GM18868 (cell line): ENCODE measurements around the gene TEX50.
"Not testable (repeated sequence)": the region's sequence is repeated elsewhere in the genome, so short reads cannot be mapped to it uniquely, and the experiment has no call there.

Source experiments
- ATAC-seq: cut with Tn5 transposase; IDR thresholded peaks from one replicate; pipeline ENCODE4 v1.9.1; 2021; ENCODE audit warnings: mild to moderate bottlenecking, moderate library complexity; ENCODE audit not compliant: unreplicated experiment

The TEX50 gene

GRCh38 chr1:173661763-173662162 lies 26.6 kb downstream of the TEX50 start:
- no peak for ATAC-seq

GRCh38 chr1:173663159-173663558 lies 28.0 kb downstream of the TEX50 start:
- ATAC-seq: no peak

- ATAC-seq: no peak
Measured at GRCh38 chr1:173666646-173667045, 31.5 kb downstream of the TEX50 start.

GRCh38 chr1:173669491-173669941 lies 34.4 kb downstream of the TEX50 start, which contains the start of gene ANKRD45:
TSS of gene ANKRD45 (minus strand) at chr1:173669851. CDS start at chr1:173659418, 10,433 bp downstream.
- ATAC-seq: peak; percentile 56

GRCh38 chr1:173674496-173674895 lies 39.4 kb downstream of the TEX50 start:
- not testable (repeated sequence) for ATAC-seq

- not testable (repeated sequence) for ATAC-seq
Measured at GRCh38 chr1:173680152-173680551, 45.0 kb downstream of the TEX50 start.

GRCh38 chr1:173682184-173682583 lies 47.0 kb downstream of the TEX50 start:
- no peak for ATAC-seq

GRCh38 chr1:173683838-173684237 lies 48.7 kb downstream of the TEX50 start:
- not testable (repeated sequence) for ATAC-seq

GRCh38 chr1:173685121-173685520 lies 50.0 kb downstream of the TEX50 start:
- not testable (repeated sequence) for ATAC-seq
